GM12878 (cell line): ENCODE data around the gene RASIP1.

Source experiments
- BACH1 ChIP-seq: fragments of 450-650 bp; IDR thresholded peaks from 2 replicates; pipeline ENCODE4 v1.6.1; 2017; ENCODE audit warnings: mild to moderate bottlenecking, borderline replicate concordance
- BCL11A ChIP-seq: IDR thresholded peaks from 2 replicates; pipeline ENCODE4 v1.6.1; 2011; ENCODE audit warnings: low read depth, low read length
- CBFB ChIP-seq: IDR thresholded peaks from 2 replicates; pipeline ENCODE4 v1.6.1; 2016; ENCODE audit warnings: antibody characterized with exemption, low read depth
- CTCF ChIP-seq, 3 experiments: IDR thresholded peaks in 2 of 3; conservative IDR thresholded peaks in 1 of 3; 2 replicates each; pipeline ENCODE4 v1.5.1; 2011; ENCODE audit warnings: low read depth in 3 of 3, low read length in 3 of 3, mild to moderate bottlenecking in 3 of 3, control low read depth in 2 of 3, moderate library complexity in 2 of 3, inconsistent platforms in 1 of 3, mixed read lengths in 1 of 3; ENCODE audit not compliant: control insufficient read depth in 2 of 3, insufficient read depth in 1 of 3; ENCODE audit errors: extremely low read depth in 1 of 3
- NR2F1 ChIP-seq: fragments of 450-650 bp; conservative IDR thresholded peaks from 2 replicates; pipeline ENCODE4 v1.6.1; 2017; ENCODE audit warnings: mild to moderate bottlenecking
- POLR2A ChIP-seq: IDR thresholded peaks from 2 replicates; pipeline ENCODE4 v1.6.1; 2011; ENCODE audit warnings: low read depth, mild to moderate bottlenecking, low read length
- RELB ChIP-seq: fragments of 450-650 bp; IDR thresholded peaks from 2 replicates; pipeline ENCODE4 v1.6.1; 2017; ENCODE audit warnings: low read depth, mild to moderate bottlenecking, moderate library complexity
- ZNF274 ChIP-seq: IDR thresholded peaks from one replicate; pipeline ENCODE4 v1.8.0; 2011; ENCODE audit not compliant: insufficient read length, insufficient read depth
- ZSCAN29 ChIP-seq: fragments of 450-650 bp; IDR thresholded peaks from 2 replicates; pipeline ENCODE4 v1.6.1; 2017; ENCODE audit warnings: mild to moderate bottlenecking, moderate library complexity

- no peak for TF ChIP-seq RELB
- TF ChIP-seq ZNF274: no peak
- no peak for TF ChIP-seq BCL11A
- no peak for TF ChIP-seq POLR2A
- no peak for TF ChIP-seq ZSCAN29
- no peak for TF ChIP-seq CTCF (IDR thresholded peaks at IDR 0.05 in 2 of 3, conservative IDR thresholded peaks at IDR 0.05 in 1 of 3; ENCODE audit: control insufficient read depth in 2 of 3, extremely low read depth in 1 of 3, insufficient read depth in 1 of 3, low read depth in 3 of 3, low read length in 3 of 3)
- no peak for TF ChIP-seq BACH1
- no peak for TF ChIP-seq NR2F1
- TF ChIP-seq CBFB: no peak
Measured at GRCh38 chr19:48772503-48772953, 32.1 kb upstream of the RASIP1 start.
